ENCODE data around the gene ZNF69.
"Not testable (repeated sequence)": the region's sequence is repeated elsewhere in the genome, so short reads cannot be mapped to it uniquely, and the experiment has no call there.

DNA sequence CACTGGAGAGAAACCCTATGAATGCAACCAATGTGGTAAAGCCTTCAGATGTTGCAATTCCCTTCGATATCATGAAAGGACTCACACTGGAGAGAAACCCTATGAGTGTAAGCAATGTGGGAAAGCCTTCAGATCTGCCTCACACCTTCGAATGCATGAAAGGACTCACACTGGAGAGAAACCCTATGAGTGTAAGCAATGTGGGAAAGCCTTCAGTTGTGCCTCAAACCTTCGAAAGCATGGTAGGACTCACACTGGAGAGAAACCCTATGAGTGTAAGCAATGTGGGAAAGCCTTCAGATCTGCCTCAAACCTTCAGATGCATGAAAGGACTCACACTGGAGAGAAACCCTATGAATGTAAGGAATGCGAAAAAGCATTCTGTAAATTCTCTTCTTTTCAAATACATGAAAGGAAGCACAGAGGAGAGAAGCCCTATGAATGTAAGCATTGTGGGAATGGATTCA is 62.1 kb downstream of the ZNF69 start:
- TF ChIP-seq EZH2 (IDR thresholded peaks at IDR 0.05); RAD21 (IDR thresholded peaks at IDR 0.05; ENCODE audit: low read depth): not testable (repeated sequence)
- TF ChIP-seq, protein P1, sequence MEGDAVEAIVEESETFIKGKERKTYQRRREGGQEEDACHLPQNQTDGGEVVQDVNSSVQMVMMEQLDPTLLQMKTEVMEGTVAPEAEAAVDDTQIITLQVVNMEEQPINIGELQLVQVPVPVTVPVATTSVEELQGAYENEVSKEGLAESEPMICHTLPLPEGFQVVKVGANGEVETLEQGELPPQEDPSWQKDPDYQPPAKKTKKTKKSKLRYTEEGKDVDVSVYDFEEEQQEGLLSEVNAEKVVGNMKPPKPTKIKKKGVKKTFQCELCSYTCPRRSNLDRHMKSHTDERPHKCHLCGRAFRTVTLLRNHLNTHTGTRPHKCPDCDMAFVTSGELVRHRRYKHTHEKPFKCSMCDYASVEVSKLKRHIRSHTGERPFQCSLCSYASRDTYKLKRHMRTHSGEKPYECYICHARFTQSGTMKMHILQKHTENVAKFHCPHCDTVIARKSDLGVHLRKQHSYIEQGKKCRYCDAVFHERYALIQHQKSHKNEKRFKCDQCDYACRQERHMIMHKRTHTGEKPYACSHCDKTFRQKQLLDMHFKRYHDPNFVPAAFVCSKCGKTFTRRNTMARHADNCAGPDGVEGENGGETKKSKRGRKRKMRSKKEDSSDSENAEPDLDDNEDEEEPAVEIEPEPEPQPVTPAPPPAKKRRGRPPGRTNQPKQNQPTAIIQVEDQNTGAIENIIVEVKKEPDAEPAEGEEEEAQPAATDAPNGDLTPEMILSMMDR (IDR thresholded peaks at IDR 0.05 in 2 of 3, conservative IDR thresholded peaks at IDR 0.05 in 1 of 3; ENCODE audit: borderline replicate concordance in 1 of 3, insufficient read depth in 1 of 3, low read depth in 2 of 3, low read length in 2 of 3): not testable (repeated sequence)
